ENCODE measurements around the gene NXT1.
A peak's percentile ranks its signal among the peaks of the same experiment; 100 is the strongest.

The NXT1 gene

DNA sequence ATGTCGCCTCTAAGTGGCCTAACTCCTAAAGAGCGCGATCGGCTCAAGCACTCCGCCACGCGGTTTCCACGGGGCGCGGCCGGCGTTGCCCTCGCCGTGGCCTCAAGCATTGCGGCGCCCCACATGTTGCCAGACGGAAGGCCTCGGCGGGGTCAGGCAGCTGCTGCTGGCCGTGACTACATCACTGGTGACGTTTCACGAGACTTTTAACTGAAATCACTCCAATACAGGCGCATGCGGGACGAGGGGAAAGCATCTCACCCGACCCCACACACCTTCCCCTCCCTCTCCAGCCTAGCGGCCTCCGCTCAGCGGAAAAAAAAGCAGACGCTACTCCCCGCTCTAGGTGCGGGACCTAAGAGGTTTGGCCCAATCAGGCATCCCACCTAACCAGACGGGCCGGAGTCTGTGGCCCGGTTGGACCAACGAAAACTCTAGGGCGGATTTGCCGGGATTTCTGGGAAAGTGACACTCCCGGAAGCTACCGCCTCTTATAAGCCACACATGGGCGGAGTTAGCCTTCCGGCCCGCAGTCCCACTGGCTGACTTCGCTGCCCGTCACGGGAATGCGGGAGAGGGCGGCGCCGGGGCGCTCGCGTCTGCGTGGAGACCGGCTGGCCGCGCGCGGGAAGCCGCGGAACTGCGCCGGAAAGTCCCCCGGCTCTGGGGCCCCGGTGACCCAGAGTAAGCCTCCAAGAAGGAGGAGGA is at the start of gene NXT1:
NXT1 (plus strand) TSS at position 596 of the 708 bp plus-strand sequence. CDS start 3,251 bp downstream, outside the sequence.
- CTCF ChIA-PET = interaction anchor here (0.7 to 5.2 kb wide), 14 partner anchors 9 to 659 kb away, joined by 3 to 48 read pairs (median 6); partner anchors contain the start of gene GZF1
- TF ChIP-seq, protein P1, sequence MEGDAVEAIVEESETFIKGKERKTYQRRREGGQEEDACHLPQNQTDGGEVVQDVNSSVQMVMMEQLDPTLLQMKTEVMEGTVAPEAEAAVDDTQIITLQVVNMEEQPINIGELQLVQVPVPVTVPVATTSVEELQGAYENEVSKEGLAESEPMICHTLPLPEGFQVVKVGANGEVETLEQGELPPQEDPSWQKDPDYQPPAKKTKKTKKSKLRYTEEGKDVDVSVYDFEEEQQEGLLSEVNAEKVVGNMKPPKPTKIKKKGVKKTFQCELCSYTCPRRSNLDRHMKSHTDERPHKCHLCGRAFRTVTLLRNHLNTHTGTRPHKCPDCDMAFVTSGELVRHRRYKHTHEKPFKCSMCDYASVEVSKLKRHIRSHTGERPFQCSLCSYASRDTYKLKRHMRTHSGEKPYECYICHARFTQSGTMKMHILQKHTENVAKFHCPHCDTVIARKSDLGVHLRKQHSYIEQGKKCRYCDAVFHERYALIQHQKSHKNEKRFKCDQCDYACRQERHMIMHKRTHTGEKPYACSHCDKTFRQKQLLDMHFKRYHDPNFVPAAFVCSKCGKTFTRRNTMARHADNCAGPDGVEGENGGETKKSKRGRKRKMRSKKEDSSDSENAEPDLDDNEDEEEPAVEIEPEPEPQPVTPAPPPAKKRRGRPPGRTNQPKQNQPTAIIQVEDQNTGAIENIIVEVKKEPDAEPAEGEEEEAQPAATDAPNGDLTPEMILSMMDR (IDR thresholded peaks at IDR 0.05; ENCODE audit: control extremely low read depth, extremely low read depth, low read depth, missing control alignments) = peak; percentile 15
- POLR2A ChIA-PET = interaction anchor here (0.6 to 2.4 kb wide), 8 partner anchors 8 to 1133 kb away, joined by 3 to 25 read pairs (median 8); partner anchors contain the start of genes GZF1 and NAPB
- DNase-seq (ENCODE audit: extremely low spot score) = peak; percentile 92

GRCh38 chr20:23301436-23302050 is 49.0 kb upstream of the NXT1 start:
- POLR2A ChIA-PET = no interaction called here
- no peak for DNase-seq (ENCODE audit: extremely low spot score)

GRCh38 chr20:23302386-23302785 is 48.2 kb upstream of the NXT1 start:
- TF ChIP-seq, protein P1 (IDR thresholded peaks at IDR 0.05; ENCODE audit: control extremely low read depth, extremely low read depth, low read depth, missing control alignments) = no peak
- no peak for DNase-seq (ENCODE audit: extremely low spot score)
- POLR2A ChIA-PET = no interaction called here
- CTCF ChIA-PET = interaction anchor here (1.5 to 1.7 kb wide), 2 partner anchors 10 to 16 kb away, joined by 3 to 4 read pairs; no protein-coding TSS in a partner anchor

More at GRCh38 chr20:23301436-23302050, 49.0 kb upstream of the NXT1 start:
- CTCF ChIA-PET = interaction anchor here (1.4 to 1.5 kb wide), 2 partner anchors 11 to 21 kb away, joined by 3 to 4 read pairs; no protein-coding TSS in a partner anchor
- TF ChIP-seq, protein P1 (IDR thresholded peaks at IDR 0.05; ENCODE audit: control extremely low read depth, extremely low read depth, low read depth, missing control alignments) = no peak

GRCh38 chr20:23302801-23303200 is 47.8 kb upstream of the NXT1 start:
- CTCF ChIA-PET = interaction anchor here (1.2 to 1.7 kb wide), 3 partner anchors 10 to 611 kb away, joined by 3 to 4 read pairs (median 3); no protein-coding TSS in a partner anchor
- POLR2A ChIA-PET = no interaction called here
- TF ChIP-seq, protein P1 (IDR thresholded peaks at IDR 0.05; ENCODE audit: control extremely low read depth, extremely low read depth, low read depth, missing control alignments) = no peak
- no peak for DNase-seq (ENCODE audit: extremely low spot score)

DNA sequence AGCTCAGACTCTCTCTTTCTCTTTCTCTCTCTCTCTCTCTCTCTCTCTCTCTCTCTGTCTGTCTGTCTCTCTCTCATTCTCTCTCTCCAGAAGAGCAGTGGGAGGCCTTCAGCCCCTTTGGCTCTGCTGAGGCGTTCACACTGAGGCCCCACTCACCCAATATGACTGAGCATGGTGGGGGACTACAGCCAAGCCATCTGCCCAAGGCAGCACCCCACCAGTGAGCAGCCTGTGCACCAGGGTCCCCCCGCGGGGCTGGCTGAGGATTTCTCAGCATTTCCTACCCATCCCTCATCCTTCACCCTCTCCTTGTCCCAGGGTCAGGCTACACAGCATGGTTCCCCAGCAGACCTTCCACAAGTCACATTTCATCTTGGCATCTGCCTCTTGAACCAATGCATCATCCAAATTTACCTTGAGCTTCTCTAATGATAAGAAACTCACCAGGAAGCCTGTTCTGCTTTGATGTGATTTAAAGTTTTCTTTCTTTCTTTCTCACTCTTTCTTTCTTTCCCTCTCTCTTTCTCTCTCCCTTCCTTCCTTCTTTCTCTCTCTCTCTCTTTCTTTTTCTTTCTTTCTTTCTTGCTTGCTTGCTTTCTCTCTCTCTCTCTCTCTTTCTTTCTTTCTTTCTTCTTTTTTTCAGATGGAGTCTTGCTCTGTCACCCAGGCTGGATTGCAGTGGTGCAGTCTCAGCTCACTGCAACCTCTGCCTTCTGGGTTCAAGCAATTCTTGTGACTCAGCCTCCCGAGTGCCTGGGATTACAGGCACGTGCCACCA is 47.1 kb upstream of the NXT1 start:
- no peak for DNase-seq (ENCODE audit: extremely low spot score)
- CTCF ChIA-PET = interaction anchor here (1.2 to 1.7 kb wide), 3 partner anchors 9 to 612 kb away, joined by 3 to 4 read pairs (median 3); no protein-coding TSS in a partner anchor
- POLR2A ChIA-PET = no interaction called here
- TF ChIP-seq, protein P1 (IDR thresholded peaks at IDR 0.05; ENCODE audit: control extremely low read depth, extremely low read depth, low read depth, missing control alignments) = no peak

DNA sequence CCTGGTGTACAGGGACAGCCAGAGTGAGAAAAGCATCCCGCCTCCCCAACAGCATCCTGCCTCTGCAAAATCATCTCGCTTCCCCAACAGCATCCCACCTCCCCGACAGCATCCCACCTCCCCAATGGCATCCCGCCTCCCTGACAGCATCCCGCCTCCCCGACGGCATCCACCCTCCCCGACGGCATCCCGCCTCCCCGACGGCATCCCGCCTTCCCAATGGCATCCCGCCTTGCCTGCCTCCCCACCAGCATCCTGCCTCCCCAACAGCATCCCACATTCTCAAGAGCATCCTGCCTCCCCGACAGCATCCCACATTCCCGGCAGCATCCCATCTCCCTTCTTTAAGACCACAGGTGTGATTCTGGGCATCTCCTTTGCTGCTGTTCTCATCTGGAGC is 46.0 kb upstream of the NXT1 start:
- POLR2A ChIA-PET = no interaction called here
- TF ChIP-seq, protein P1 (IDR thresholded peaks at IDR 0.05; ENCODE audit: control extremely low read depth, extremely low read depth, low read depth, missing control alignments) = no peak

More for the DNA sequence above, 46.0 kb upstream of the NXT1 start:
- CTCF ChIA-PET = no interaction called here
- no peak for DNase-seq (ENCODE audit: extremely low spot score)
